ENCODE measurements around the gene TMEM109.

GRCh38 chr11:60899046-60899936 is 14.7 kb upstream of the TMEM109 start:
- no peak for TF ChIP-seq BHLHE40 (IDR thresholded peaks at IDR 0.05; ENCODE audit: borderline replicate concordance)
- TF ChIP-seq FOXM1 (IDR thresholded peaks at IDR 0.05; ENCODE audit: borderline replicate concordance) = no peak
- no peak for TF ChIP-seq SP1 (IDR thresholded peaks at IDR 0.05)
- TF ChIP-seq ARNT (IDR thresholded peaks at IDR 0.05) = no peak
- TF ChIP-seq ZNF384 (IDR thresholded peaks at IDR 0.05) = no peak
- no peak for TF ChIP-seq FOXK2 (IDR thresholded peaks at IDR 0.05)
- no peak for TF ChIP-seq PKNOX1 (IDR thresholded peaks at IDR 0.05)
- TF ChIP-seq ELF4 (IDR thresholded peaks at IDR 0.05) = no peak
- no peak for TF ChIP-seq HDGF (IDR thresholded peaks at IDR 0.05; ENCODE audit: borderline replicate concordance)
- no peak for TF ChIP-seq SUZ12 (IDR thresholded peaks at IDR 0.05)
- no peak for TF ChIP-seq CTBP1 (IDR thresholded peaks at IDR 0.05; ENCODE audit: borderline replicate concordance)
- TF ChIP-seq TARDBP (IDR thresholded peaks at IDR 0.05) = no peak
- TF ChIP-seq L3MBTL2 (conservative IDR thresholded peaks at IDR 0.05) = no peak

Measured in HEK293T (cell line).